Measurements from ENCODE around the gene CTBP2.

Gene CTBP2

GRCh38 chr10:125201108-125201524, 40.8 kb upstream of the CTBP2 start:
- Histone ChIP-seq H3K27me3 (ENCODE audit: low read length) (no peaks in the 10 kb centered on the region), H3K9ac (ENCODE audit: low read length) (no peak overlapping the region), H3K79me2 (ENCODE audit: insufficient read depth, low read length) (no peaks in the 10 kb centered on the region), H3K4me2 (ENCODE audit: low read depth, low read length, poor library complexity, severe bottlenecking) (no peak overlapping the region), H2AFZ (ENCODE audit: low read depth, low read length, severe bottlenecking) (no peak overlapping the region), H3F3A (ENCODE audit: insufficient read depth) (no peaks in the 10 kb centered on the region), H4K20me1 (ENCODE audit: low read depth, low read length) (no peaks in the 10 kb centered on the region), H3K9me2 (replicated peaks; ENCODE audit: insufficient read depth, low read length) (no peaks in the 10 kb centered on the region), H3K9me3 (ENCODE audit: insufficient read depth, low read length) (no peaks in the 10 kb centered on the region), H3K36me3 (ENCODE audit: low read length) (no peaks in the 10 kb centered on the region), H3K27ac (ENCODE audit: low read depth, low read length) (no peak overlapping the region), H3K4me3 (ENCODE audit: insufficient read depth, low read length, poor library complexity, severe bottlenecking) (no peak overlapping the region)
- no peak for TF ChIP-seq EZH2phosphoT487 (conservative IDR thresholded peaks at IDR 0.05; ENCODE audit: low read length)
- TF ChIP-seq, protein P1, sequence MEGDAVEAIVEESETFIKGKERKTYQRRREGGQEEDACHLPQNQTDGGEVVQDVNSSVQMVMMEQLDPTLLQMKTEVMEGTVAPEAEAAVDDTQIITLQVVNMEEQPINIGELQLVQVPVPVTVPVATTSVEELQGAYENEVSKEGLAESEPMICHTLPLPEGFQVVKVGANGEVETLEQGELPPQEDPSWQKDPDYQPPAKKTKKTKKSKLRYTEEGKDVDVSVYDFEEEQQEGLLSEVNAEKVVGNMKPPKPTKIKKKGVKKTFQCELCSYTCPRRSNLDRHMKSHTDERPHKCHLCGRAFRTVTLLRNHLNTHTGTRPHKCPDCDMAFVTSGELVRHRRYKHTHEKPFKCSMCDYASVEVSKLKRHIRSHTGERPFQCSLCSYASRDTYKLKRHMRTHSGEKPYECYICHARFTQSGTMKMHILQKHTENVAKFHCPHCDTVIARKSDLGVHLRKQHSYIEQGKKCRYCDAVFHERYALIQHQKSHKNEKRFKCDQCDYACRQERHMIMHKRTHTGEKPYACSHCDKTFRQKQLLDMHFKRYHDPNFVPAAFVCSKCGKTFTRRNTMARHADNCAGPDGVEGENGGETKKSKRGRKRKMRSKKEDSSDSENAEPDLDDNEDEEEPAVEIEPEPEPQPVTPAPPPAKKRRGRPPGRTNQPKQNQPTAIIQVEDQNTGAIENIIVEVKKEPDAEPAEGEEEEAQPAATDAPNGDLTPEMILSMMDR (IDR thresholded peaks at IDR 0.05; ENCODE audit: insufficient read depth, low read length, poor library complexity, severe bottlenecking) = no peak

DNA sequence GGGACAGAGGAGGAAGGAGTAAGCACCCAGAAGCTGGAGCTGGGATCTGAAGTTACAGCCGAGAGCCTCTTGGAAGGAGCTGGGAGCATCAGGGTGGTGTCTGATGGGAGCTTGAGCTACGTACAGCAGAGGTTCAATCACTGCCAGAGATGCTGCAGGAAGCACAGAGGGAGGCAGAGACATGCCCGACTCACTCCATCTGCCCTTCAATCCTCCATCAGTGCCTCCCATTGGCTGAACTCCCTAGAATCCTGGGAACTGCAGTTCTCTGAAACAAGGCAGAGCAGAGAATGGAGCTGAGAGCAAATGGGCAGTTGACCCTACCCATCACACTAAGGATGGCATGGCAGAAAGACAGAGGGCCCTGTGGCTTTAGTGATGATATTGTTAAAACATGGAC, 40.0 kb upstream of the CTBP2 start:
- Histone ChIP-seq H3F3A (ENCODE audit: insufficient read depth) (no peaks in the 10 kb centered on the region), H3K4me2 (ENCODE audit: low read depth, low read length, poor library complexity, severe bottlenecking) (no peak overlapping the region), H2AFZ (ENCODE audit: low read depth, low read length, severe bottlenecking) (no peak overlapping the region), H3K9me2 (replicated peaks; ENCODE audit: insufficient read depth, low read length) (no peaks in the 10 kb centered on the region), H3K79me2 (ENCODE audit: insufficient read depth, low read length) (no peaks in the 10 kb centered on the region), H3K9me3 (ENCODE audit: insufficient read depth, low read length) (no peaks in the 10 kb centered on the region), H3K27me3 (ENCODE audit: low read length) (no peaks in the 10 kb centered on the region), H3K9ac (ENCODE audit: low read length) (no peak overlapping the region), H3K36me3 (ENCODE audit: low read length) (no peaks in the 10 kb centered on the region), H4K20me1 (ENCODE audit: low read depth, low read length) (no peaks in the 10 kb centered on the region), H3K27ac (ENCODE audit: low read depth, low read length) (no peak overlapping the region), H3K4me3 (ENCODE audit: insufficient read depth, low read length, poor library complexity, severe bottlenecking) (no peak overlapping the region)
- TF ChIP-seq, protein P1 (IDR thresholded peaks at IDR 0.05; ENCODE audit: insufficient read depth, low read length, poor library complexity, severe bottlenecking) = no peak
- TF ChIP-seq EZH2phosphoT487 (conservative IDR thresholded peaks at IDR 0.05; ENCODE audit: low read length) = no peak

GRCh38 chr10:125199270-125199669, 38.9 kb upstream of the CTBP2 start:
- TF ChIP-seq, protein P1 (IDR thresholded peaks at IDR 0.05; ENCODE audit: insufficient read depth, low read length, poor library complexity, severe bottlenecking) = no peak
- no peak for TF ChIP-seq EZH2phosphoT487 (conservative IDR thresholded peaks at IDR 0.05; ENCODE audit: low read length)
- H3K9me3 ChIP-seq (ENCODE audit: insufficient read depth, low read length) = no peaks in the 10 kb centered on the region
- H3K27me3 ChIP-seq (ENCODE audit: low read length) = no peaks in the 10 kb centered on the region
- no peak overlapping the region for H3K4me2 ChIP-seq (ENCODE audit: low read depth, low read length, poor library complexity, severe bottlenecking)
- no peaks in the 10 kb centered on the region for H3K36me3 ChIP-seq (ENCODE audit: low read length)
- H3K79me2 ChIP-seq (ENCODE audit: insufficient read depth, low read length) = no peaks in the 10 kb centered on the region
- no peaks in the 10 kb centered on the region for H3K9me2 ChIP-seq (replicated peaks; ENCODE audit: insufficient read depth, low read length)
- no peak overlapping the region for H2AFZ ChIP-seq (ENCODE audit: low read depth, low read length, severe bottlenecking)
- H3F3A ChIP-seq (ENCODE audit: insufficient read depth) = no peaks in the 10 kb centered on the region
- no peak overlapping the region for H3K9ac ChIP-seq (ENCODE audit: low read length)
- H3K27ac ChIP-seq (ENCODE audit: low read depth, low read length) = no peak overlapping the region
- no peaks in the 10 kb centered on the region for H4K20me1 ChIP-seq (ENCODE audit: low read depth, low read length)
- no peak overlapping the region for H3K4me3 ChIP-seq (ENCODE audit: insufficient read depth, low read length, poor library complexity, severe bottlenecking)
